ENCODE data around the gene APOA4. TPM values are rescaled to one million over a fixed set of nuclear protein-coding genes. Genes with fewer than 3 reads are reported as not detected.

APOA4 gene
- total and polyA plus RNA-seq, 2 experiments from 2014 or later = not detected

GRCh38 chr11:116835791-116836631 lies 12.9 kb upstream of the APOA4 start:
- ATAC-seq (peak; percentile 78), DNase-seq (ENCODE audit: low spot score) (peak; percentile 95)
- Histone ChIP-seq H2AFZ (peak overlapping the region; percentile 100), H3K79me2 (replicated peaks; ENCODE audit: insufficient read depth) (no peaks in the 10 kb centered on the region), H3K36me3 (ENCODE audit: insufficient read depth) (no peaks in the 10 kb centered on the region), H3K4me2 (peak overlapping the region; percentile 92), H4K20me1 (replicated peaks; ENCODE audit: insufficient read depth) (no peaks in the 10 kb centered on the region), H3K27ac (ENCODE audit: low read depth) (no peak overlapping the region), H3K27me3 (ENCODE audit: insufficient read depth) (no peaks in the 10 kb centered on the region), H3K4me3 (peak overlapping the region; percentile 65), H3K9me2 (ENCODE audit: insufficient read depth) (no peaks in the 10 kb centered on the region), H3F3A (replicated peaks; ENCODE audit: low read depth) (0 out of 2 replicates have a peak, but pooled peaks cover 3% of the 10 kb centered on the region), H3K4me1 (ENCODE audit: insufficient read depth) (peaks cover 6% of the 10 kb centered on the region; the same call in 1 of the 2 replicates)
- Mint-ChIP-seq H3K4me3 (peak overlapping the region; percentile 69), H3K27me3 (ENCODE audit: insufficient read depth, low read depth, poor library complexity) (peaks cover 19% of the 10 kb centered on the region), H3K4me1 (peaks cover 35% of the 10 kb centered on the region), H3K9me3 (no peaks in the 10 kb centered on the region), H3K27ac (no peak overlapping the region), H3K36me3 (ENCODE audit: low read depth) (no peaks in the 10 kb centered on the region)
- TF ChIP-seq, protein P1, sequence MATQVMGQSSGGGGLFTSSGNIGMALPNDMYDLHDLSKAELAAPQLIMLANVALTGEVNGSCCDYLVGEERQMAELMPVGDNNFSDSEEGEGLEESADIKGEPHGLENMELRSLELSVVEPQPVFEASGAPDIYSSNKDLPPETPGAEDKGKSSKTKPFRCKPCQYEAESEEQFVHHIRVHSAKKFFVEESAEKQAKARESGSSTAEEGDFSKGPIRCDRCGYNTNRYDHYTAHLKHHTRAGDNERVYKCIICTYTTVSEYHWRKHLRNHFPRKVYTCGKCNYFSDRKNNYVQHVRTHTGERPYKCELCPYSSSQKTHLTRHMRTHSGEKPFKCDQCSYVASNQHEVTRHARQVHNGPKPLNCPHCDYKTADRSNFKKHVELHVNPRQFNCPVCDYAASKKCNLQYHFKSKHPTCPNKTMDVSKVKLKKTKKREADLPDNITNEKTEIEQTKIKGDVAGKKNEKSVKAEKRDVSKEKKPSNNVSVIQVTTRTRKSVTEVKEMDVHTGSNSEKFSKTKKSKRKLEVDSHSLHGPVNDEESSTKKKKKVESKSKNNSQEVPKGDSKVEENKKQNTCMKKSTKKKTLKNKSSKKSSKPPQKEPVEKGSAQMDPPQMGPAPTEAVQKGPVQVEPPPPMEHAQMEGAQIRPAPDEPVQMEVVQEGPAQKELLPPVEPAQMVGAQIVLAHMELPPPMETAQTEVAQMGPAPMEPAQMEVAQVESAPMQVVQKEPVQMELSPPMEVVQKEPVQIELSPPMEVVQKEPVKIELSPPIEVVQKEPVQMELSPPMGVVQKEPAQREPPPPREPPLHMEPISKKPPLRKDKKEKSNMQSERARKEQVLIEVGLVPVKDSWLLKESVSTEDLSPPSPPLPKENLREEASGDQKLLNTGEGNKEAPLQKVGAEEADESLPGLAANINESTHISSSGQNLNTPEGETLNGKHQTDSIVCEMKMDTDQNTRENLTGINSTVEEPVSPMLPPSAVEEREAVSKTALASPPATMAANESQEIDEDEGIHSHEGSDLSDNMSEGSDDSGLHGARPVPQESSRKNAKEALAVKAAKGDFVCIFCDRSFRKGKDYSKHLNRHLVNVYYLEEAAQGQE (IDR thresholded peaks at IDR 0.05; ENCODE audit: unreplicated experiment) = no peak
- TF ChIP-seq, protein P2, sequence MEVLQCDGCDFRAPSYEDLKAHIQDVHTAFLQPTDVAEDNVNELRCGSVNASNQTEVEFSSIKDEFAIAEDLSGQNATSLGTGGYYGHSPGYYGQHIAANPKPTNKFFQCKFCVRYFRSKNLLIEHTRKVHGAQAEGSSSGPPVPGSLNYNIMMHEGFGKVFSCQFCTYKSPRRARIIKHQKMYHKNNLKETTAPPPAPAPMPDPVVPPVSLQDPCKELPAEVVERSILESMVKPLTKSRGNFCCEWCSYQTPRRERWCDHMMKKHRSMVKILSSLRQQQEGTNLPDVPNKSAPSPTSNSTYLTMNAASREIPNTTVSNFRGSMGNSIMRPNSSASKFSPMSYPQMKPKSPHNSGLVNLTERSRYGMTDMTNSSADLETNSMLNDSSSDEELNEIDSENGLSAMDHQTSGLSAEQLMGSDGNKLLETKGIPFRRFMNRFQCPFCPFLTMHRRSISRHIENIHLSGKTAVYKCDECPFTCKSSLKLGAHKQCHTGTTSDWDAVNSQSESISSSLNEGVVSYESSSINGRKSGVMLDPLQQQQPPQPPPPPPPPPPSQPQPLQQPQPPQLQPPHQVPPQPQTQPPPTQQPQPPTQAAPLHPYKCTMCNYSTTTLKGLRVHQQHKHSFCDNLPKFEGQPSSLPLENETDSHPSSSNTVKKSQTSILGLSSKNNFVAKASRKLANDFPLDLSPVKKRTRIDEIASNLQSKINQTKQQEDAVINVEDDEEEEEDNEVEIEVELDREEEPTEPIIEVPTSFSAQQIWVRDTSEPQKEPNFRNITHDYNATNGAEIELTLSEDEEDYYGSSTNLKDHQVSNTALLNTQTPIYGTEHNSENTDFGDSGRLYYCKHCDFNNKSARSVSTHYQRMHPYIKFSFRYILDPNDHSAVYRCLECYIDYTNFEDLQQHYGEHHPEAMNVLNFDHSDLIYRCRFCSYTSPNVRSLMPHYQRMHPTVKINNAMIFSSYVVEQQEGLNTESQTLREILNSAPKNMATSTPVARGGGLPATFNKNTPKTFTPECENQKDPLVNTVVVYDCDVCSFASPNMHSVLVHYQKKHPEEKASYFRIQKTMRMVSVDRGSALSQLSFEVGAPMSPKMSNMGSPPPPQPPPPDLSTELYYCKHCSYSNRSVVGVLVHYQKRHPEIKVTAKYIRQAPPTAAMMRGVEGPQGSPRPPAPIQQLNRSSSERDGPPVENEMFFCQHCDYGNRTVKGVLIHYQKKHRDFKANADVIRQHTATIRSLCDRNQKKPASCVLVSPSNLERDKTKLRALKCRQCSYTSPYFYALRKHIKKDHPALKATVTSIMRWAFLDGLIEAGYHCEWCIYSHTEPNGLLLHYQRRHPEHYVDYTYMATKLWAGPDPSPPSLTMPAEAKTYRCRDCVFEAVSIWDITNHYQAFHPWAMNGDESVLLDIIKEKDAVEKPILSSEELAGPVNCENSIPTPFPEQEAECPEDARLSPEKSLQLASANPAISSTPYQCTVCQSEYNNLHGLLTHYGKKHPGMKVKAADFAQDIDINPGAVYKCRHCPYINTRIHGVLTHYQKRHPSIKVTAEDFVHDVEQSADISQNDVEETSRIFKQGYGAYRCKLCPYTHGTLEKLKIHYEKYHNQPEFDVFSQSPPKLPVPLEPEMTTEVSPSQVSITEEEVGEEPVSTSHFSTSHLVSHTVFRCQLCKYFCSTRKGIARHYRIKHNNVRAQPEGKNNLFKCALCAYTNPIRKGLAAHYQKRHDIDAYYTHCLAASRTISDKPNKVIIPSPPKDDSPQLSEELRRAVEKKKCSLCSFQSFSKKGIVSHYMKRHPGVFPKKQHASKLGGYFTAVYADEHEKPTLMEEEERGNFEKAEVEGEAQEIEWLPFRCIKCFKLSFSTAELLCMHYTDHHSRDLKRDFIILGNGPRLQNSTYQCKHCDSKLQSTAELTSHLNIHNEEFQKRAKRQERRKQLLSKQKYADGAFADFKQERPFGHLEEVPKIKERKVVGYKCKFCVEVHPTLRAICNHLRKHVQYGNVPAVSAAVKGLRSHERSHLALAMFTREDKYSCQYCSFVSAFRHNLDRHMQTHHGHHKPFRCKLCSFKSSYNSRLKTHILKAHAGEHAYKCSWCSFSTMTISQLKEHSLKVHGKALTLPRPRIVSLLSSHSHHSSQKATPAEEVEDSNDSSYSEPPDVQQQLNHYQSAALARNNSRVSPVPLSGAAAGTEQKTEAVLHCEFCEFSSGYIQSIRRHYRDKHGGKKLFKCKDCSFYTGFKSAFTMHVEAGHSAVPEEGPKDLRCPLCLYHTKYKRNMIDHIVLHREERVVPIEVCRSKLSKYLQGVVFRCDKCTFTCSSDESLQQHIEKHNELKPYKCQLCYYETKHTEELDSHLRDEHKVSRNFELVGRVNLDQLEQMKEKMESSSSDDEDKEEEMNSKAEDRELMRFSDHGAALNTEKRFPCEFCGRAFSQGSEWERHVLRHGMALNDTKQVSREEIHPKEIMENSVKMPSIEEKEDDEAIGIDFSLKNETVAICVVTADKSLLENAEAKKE (CRISPR knock-in tag; IDR thresholded peaks at IDR 0.05) = peak; percentile 97
- TF ChIP-seq, protein P3, sequence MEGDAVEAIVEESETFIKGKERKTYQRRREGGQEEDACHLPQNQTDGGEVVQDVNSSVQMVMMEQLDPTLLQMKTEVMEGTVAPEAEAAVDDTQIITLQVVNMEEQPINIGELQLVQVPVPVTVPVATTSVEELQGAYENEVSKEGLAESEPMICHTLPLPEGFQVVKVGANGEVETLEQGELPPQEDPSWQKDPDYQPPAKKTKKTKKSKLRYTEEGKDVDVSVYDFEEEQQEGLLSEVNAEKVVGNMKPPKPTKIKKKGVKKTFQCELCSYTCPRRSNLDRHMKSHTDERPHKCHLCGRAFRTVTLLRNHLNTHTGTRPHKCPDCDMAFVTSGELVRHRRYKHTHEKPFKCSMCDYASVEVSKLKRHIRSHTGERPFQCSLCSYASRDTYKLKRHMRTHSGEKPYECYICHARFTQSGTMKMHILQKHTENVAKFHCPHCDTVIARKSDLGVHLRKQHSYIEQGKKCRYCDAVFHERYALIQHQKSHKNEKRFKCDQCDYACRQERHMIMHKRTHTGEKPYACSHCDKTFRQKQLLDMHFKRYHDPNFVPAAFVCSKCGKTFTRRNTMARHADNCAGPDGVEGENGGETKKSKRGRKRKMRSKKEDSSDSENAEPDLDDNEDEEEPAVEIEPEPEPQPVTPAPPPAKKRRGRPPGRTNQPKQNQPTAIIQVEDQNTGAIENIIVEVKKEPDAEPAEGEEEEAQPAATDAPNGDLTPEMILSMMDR (conservative IDR thresholded peaks at IDR 0.05; ENCODE audit: low read depth in 2 of 2) = peak; percentile 57 to 83
- TF ChIP-seq STAT1 (IDR thresholded peaks at IDR 0.05; ENCODE audit: unreplicated experiment) (no peak), POLR2AphosphoS5 (IDR thresholded peaks at IDR 0.05; ENCODE audit: low read depth) (peak; percentile 75), ZNF114 (CRISPR knock-in tag; IDR thresholded peaks at IDR 0.05) (peak; percentile 62; the same call in 1 of the 2 replicates), EZH2phosphoT487 (IDR thresholded peaks at IDR 0.05; ENCODE audit: unreplicated experiment) (no peak)
- TF ChIP-seq, protein P4, sequence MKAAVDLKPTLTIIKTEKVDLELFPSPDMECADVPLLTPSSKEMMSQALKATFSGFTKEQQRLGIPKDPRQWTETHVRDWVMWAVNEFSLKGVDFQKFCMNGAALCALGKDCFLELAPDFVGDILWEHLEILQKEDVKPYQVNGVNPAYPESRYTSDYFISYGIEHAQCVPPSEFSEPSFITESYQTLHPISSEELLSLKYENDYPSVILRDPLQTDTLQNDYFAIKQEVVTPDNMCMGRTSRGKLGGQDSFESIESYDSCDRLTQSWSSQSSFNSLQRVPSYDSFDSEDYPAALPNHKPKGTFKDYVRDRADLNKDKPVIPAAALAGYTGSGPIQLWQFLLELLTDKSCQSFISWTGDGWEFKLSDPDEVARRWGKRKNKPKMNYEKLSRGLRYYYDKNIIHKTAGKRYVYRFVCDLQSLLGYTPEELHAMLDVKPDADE (IDR thresholded peaks at IDR 0.05) = 0 out of 2 replicates have a peak, but pooled peaks have one; percentile 10
